Nephron (organoid): ENCODE results near the gene PLPPR3.

Experiments
- H3K27ac Mint-ChIP-seq, 3 experiments: 2 replicates each; pipeline ENCODE4 v1.8.0; 2020; ENCODE audit warnings: mixed read lengths in 3 of 3, mild to moderate bottlenecking in 2 of 3, moderate library complexity in 1 of 3
- H3K27me3 Mint-ChIP-seq: 2 replicates; pipeline ENCODE4 v1.8.0; 2021; ENCODE audit warnings: low read depth, mild to moderate bottlenecking, moderate library complexity, mixed read lengths
- H3K36me3 Mint-ChIP-seq: 2 replicates; pipeline ENCODE4 v1.8.0; 2020; ENCODE audit warnings: low read depth, mixed read lengths
- H3K4me1 Mint-ChIP-seq: 2 replicates; pipeline ENCODE4 v1.8.0; 2020; ENCODE audit warnings: mixed read lengths
- H3K4me3 Mint-ChIP-seq, 3 experiments: 2 replicates each; pipeline ENCODE4 v1.8.0; 2020; ENCODE audit warnings: mild to moderate bottlenecking in 3 of 3, mixed read lengths in 3 of 3, moderate library complexity in 2 of 3
- H3K9me3 Mint-ChIP-seq: 2 replicates; pipeline ENCODE4 v1.8.0; 2020; ENCODE audit warnings: mixed read lengths
- CTCF ChIP-seq, 3 experiments: fragments of 200-600 bp; sonication (generic); IDR thresholded peaks; one replicate each; pipeline ENCODE4 v1.5.0; 2021; ENCODE audit warnings: antibody characterized with exemption in 3 of 3; ENCODE audit not compliant: unreplicated experiment in 3 of 3

PLPPR3 gene

GRCh38 chr19:765179-765738 lies 56.5 kb downstream of the PLPPR3 start:
- Mint-ChIP-seq H3K9me3 (no peaks in the 10 kb centered on the region), H3K27ac (no peak overlapping the region), H3K4me1 (peaks cover 6% of the 10 kb centered on the region), H3K27me3 (no peaks in the 10 kb centered on the region), H3K36me3 (no peaks in the 10 kb centered on the region), H3K4me3 (no peak overlapping the region)
- TF ChIP-seq CTCF (IDR thresholded peaks at IDR 0.05; ENCODE audit: unreplicated experiment in 3 of 3) = no peak

DNA sequence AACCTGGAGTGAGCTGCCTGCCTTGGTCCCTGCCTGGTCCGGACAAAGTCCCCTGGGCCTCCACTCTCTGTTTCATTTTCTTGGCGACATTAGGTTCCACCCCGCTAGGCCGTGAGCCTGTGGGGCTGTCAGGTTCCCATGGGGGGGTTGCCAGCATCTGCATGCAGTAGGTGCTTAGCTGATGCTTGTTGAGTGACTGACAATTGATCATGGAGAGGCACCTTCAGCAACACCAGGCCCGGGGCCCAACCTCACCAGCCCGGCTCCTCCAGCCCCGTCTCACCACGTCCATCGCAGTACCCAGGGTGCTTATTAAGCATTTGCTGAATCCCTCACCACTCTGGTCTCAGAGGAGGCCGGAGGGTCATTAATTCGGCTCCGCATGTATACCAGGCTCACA lies 57.5 kb downstream of the PLPPR3 start:
- H3K27ac Mint-ChIP-seq = no peak overlapping the region
- no peak overlapping the region for H3K4me3 Mint-ChIP-seq
- H3K27me3 Mint-ChIP-seq = peaks cover 4% of the 10 kb centered on the region
- no peak for TF ChIP-seq CTCF (IDR thresholded peaks at IDR 0.05; ENCODE audit: unreplicated experiment in 3 of 3)
- H3K4me1 Mint-ChIP-seq = peaks cover 6% of the 10 kb centered on the region
- peaks cover 4% of the 10 kb centered on the region for H3K9me3 Mint-ChIP-seq
- H3K36me3 Mint-ChIP-seq = peaks cover 4% of the 10 kb centered on the region

DNA sequence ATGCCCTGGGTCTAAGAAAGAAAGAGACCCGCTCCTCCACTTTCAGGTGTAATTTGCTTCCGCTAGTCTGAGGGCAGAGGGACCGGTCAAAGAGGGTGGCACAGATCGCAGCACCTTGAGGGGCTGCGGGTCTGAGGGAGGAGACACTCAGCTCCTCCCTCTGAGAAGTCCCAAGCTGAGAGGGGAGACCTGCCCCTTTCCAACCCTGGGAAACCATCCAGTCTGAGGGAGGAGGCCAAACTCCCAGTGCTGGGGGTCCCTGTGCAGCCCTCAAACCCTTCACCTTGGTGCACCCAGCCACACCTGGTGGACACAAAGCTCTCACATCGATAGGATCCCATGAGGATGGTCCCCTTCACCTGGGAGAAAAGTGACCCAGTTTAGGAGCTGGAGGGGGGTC lies 57.9 kb downstream of the PLPPR3 start:
- Mint-ChIP-seq H3K4me3 (no peak overlapping the region), H3K4me1 (peaks cover 6% of the 10 kb centered on the region), H3K27me3 (peaks cover 4% of the 10 kb centered on the region), H3K27ac (no peak overlapping the region), H3K36me3 (peaks cover 4% of the 10 kb centered on the region), H3K9me3 (peaks cover 4% of the 10 kb centered on the region)
- TF ChIP-seq CTCF (IDR thresholded peaks at IDR 0.05; ENCODE audit: unreplicated experiment in 3 of 3) = no peak

GRCh38 chr19:763181-763580 lies 58.6 kb downstream of the PLPPR3 start:
- Mint-ChIP-seq H3K27me3 (peaks cover 4% of the 10 kb centered on the region), H3K27ac (no peak overlapping the region), H3K4me3 (no peak overlapping the region), H3K36me3 (peaks cover 4% of the 10 kb centered on the region), H3K9me3 (peaks cover 10% of the 10 kb centered on the region), H3K4me1 (peaks cover under 1% of the 10 kb centered on the region)
- no peak for TF ChIP-seq CTCF (IDR thresholded peaks at IDR 0.05; ENCODE audit: unreplicated experiment in 3 of 3)
